T-helper 17 cell (primary cell): ENCODE results near the gene IL19. TPM values are rescaled to one million over a fixed set of nuclear protein-coding genes. Genes with fewer than 3 reads are reported as not detected.
A peak's percentile ranks its signal among the peaks of the same experiment; 100 is the strongest.

Experiments
- ATAC-seq: fragments of 150-1000 bp; cut with Tn5 transposase; 2 replicates; pipeline ENCODE4 v1.10.0; 2021; ENCODE audit warnings: mild to moderate bottlenecking, moderate library complexity
- DNase-seq, 3 donors: peaks; one replicate each; pipeline versions ENCODE4 v3.0.0 to v3.0.0-alpha.2; 2020 to 2021
- H3K9me3 ChIP-seq: one replicate; pipeline ENCODE4 v1.7.0; 2013; ENCODE audit warnings: low read length, mild to moderate bottlenecking; ENCODE audit not compliant: control insufficient read depth, poor library complexity, severe bottlenecking
- H3K27ac Mint-ChIP-seq: one replicate; pipeline ENCODE4 v1.8.0; 2022; ENCODE audit warnings: mild to moderate bottlenecking, moderate library complexity, mixed read lengths
- H3K27me3 Mint-ChIP-seq: one replicate; pipeline ENCODE4 v1.8.0; 2022; ENCODE audit warnings: mixed read lengths
- H3K36me3 Mint-ChIP-seq: one replicate; pipeline ENCODE4 v1.8.0; 2022; ENCODE audit warnings: low read depth, mixed read lengths
- H3K4me1 Mint-ChIP-seq: one replicate; pipeline ENCODE4 v1.8.0; 2022; ENCODE audit warnings: mild to moderate bottlenecking, mixed read lengths
- H3K4me3 Mint-ChIP-seq: one replicate; pipeline ENCODE4 v1.8.0; 2022; ENCODE audit warnings: mild to moderate bottlenecking, moderate library complexity, mixed read lengths
- total RNA-seq, 4 donors: library from RNA in 2 of 4; stranded (reverse) in 2 of 4; gene quantifications; one replicate each; pipeline ENCODE4 v1.2.3 and lab custom pipeline; 2022 to 2026

IL19 gene
- total RNA-seq, 2 donors from 2014 or later = not detected

DNA sequence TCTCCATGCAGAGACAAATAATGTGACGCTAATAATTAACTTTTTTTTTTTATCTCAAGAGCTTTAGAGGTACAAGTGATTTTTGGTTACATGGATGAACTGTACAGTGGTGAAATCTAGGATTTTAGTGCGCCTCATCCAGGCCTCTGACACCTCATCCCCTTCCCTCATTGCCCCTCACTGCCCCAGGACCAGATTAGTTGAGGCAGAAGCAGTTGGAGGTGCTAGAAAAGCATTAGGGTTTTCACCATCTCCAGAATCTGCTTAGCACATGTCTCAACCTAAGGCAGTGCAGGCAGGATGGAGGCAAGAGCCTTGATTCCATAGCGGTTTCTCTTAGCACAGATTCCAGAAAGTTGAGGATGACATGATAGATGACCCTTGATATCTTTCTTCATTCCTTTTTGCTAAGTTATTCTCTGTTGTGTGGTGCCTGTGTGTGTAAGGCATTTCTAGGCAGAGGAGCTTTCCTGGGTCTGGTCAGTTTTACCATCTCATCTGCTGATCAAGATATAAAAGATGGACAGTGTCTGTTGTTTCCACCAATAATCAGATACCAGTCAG, 18.0 kb downstream of the IL19 start:
- Mint-ChIP-seq H3K36me3 (peaks cover 5% of the 10 kb centered on the region), H3K4me3 (no peak overlapping the region), H3K27ac (peak overlapping the region; percentile 27), H3K27me3 (no peaks in the 10 kb centered on the region), H3K4me1 (peaks cover 51% of the 10 kb centered on the region)
- no peak for ATAC-seq
- no peaks in the 10 kb centered on the region for H3K9me3 ChIP-seq
- DNase-seq = no peak

DNA sequence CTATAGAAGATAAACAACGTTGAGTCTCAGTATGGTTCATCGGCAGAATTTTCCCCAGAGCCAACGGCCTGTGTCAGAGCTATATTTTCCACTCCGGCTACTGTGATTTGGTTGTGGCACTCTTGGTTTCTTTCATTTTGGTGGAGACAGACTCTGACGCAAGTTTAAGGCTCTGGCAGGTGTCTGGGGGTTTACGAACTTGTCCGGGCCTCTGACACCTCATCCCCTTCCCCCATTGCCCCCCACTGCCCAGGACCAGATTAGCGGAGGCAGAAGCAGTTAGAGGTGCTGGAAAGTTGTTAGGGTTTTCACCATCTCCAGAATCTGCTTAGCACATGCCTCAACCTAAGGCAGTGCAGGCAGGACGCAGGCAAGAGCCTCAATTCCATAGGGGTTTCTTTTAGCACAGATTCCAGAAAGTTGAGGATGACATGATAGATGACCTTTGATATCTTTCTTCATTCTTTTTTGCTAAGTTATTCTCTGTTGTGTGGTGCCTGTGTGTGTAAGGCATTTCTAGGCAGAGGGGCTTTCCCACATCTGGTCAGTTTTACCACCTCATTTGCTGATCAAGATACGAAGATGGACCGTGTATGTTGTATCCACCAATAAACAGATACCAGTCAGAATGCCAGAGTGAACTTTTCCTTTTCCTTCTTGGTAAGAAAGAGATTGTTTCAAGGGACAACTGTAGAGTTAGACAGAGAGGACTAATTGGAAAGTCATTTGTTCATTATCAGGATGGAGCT, 20.1 kb downstream of the IL19 start:
- Mint-ChIP-seq H3K4me3 (peak overlapping the region; percentile 56), H3K4me1 (peaks cover 40% of the 10 kb centered on the region), H3K27me3 (no peaks in the 10 kb centered on the region), H3K36me3 (peaks cover 3% of the 10 kb centered on the region), H3K27ac (peak overlapping the region; percentile 85)
- DNase-seq (no peak), ATAC-seq (peak; percentile 29)
- no peaks in the 10 kb centered on the region for H3K9me3 ChIP-seq

DNA sequence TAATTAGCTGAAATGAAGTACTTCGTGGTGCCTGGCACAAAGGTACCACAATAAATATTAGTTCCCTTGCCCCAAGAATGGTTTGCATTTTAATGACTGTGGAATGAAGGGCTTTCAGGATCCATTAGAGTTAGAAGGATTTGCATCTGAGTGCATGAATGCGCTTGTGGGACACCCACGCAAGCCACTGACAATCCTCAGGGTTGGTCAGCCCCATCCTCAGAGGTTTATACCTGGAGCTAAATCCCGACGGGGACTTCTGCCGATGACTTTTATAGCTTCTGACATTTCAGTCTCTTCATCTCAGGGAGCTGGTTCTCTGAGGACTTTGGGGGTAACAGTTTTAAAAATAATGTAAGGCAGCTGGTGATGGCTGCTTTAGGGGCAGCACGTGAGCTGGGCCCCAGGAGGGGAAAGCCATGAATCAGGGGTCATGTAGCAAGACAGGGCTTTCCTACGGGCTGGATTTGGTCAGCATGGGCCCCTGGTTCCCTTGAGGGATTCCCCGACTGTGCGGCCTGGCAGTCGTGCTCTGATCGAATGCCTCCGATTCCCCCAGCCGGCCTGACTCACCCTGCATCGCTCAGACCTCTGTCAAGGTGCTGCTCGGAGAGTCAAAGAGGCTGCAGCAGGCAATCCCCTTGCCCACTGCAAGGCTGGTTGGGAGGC, 22.5 kb downstream of the IL19 start:
- ATAC-seq (no peak), DNase-seq (no peak)
- H3K4me1 Mint-ChIP-seq = peaks cover 30% of the 10 kb centered on the region
- H3K27me3 Mint-ChIP-seq = no peaks in the 10 kb centered on the region
- H3K36me3 Mint-ChIP-seq = no peaks in the 10 kb centered on the region
- H3K4me3 Mint-ChIP-seq = no peak overlapping the region
- peak overlapping the region; percentile 85 for H3K27ac Mint-ChIP-seq
- no peaks in the 10 kb centered on the region for H3K9me3 ChIP-seq

DNA sequence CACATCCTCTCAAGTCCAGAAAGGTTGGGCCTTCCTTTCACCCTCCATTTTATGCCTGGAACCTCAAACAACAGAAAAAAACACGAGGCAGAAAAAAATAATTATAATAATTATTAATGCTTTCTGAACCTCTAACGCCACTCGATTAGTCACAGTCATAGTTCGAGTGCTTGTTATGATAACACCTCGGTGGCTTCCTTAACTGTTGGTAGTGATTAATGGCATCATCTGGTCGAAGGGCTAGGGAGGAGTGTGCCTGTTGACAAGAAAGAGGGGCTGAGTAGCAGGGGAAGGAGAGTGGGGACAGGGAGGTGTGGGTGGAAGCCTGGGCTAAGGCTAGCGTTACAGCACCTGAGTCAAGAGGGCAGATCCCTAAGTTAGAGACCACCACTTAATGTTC, 23.0 kb downstream of the IL19 start:
- DNase-seq (no peak), ATAC-seq (no peak)
- Mint-ChIP-seq H3K27ac (peak overlapping the region; percentile 41), H3K4me1 (peaks cover 34% of the 10 kb centered on the region), H3K4me3 (no peak overlapping the region), H3K36me3 (no peaks in the 10 kb centered on the region), H3K27me3 (no peaks in the 10 kb centered on the region)
- H3K9me3 ChIP-seq = no peaks in the 10 kb centered on the region

DNA sequence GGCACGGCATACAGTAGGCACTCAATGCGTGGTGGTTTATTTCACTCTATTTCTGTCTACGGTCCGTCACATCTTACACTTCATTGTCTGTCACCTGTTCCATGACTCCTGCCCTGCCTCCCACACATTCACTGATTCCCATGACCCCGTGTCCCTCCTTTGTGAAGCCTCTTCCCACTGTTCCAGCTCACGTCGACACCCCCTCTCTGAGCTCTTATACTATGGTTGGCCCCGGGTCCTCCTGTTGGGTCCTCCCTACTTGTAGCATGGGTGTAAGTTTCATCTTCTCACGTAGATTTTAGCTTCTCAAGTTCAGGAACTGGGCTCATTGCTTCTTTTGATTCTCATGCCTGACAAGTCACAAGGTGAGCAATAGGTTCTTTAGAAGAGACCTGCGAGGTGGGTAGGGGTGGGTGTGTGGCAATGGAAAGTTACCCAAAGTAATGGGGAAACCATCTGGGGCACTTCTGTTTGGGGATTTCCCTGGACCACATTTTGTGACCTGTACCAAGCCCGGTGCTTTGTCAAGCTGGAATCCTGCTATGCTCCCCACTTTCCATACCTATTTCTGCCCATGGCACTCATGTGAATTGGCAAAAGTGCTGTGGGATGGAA, 23.8 kb downstream of the IL19 start:
- ATAC-seq (peak; percentile 51), DNase-seq (no peak)
- Mint-ChIP-seq H3K4me3 (peak overlapping the region; percentile 39), H3K36me3 (no peaks in the 10 kb centered on the region), H3K27ac (peak overlapping the region; percentile 41), H3K27me3 (no peaks in the 10 kb centered on the region), H3K4me1 (peaks cover 39% of the 10 kb centered on the region)
- H3K9me3 ChIP-seq = no peaks in the 10 kb centered on the region

DNA sequence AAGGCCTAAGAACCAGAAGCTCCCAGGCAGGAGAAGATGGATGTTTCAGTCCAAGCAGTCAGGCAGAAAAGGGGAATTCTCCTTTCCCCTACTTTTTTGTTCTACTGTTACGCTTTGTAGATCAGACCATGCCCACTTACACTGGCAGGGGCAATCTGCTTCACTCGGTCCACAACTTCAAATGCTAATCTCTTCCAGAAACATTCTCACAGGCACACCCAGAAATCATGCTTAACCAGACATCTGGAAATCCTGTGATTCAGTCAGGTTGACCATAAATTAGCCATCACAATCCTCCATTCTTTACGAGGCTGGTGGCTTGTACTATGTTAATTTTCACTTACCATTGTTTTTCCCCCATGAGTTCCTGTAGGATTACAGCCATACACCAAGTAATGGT, 25.5 kb downstream of the IL19 start:
- Mint-ChIP-seq H3K27ac (no peak overlapping the region), H3K36me3 (no peaks in the 10 kb centered on the region), H3K27me3 (no peaks in the 10 kb centered on the region), H3K4me3 (no peak overlapping the region), H3K4me1 (peaks cover 35% of the 10 kb centered on the region)
- no peak for ATAC-seq
- no peaks in the 10 kb centered on the region for H3K9me3 ChIP-seq
- DNase-seq = no peak

DNA sequence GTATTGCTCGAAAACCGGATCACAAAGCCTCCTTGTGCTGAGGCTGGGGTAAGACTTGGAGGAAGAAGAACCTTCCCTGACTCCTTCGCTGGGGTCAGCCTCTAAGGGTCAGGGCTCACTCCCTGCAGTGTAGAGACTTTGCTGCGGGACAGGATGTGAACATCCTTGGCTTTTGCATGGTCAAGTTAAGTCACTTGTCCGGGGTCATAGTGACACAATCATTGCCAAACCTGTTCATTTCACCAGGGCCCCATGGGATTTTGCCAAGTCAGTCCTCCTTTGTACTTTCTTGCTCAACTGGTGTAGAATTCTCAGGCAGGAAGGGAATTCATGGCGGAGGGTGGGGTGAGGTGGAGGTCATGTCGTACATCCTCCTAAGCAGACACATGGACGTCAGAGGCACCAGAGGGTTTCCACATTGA, 26.4 kb downstream of the IL19 start:
- ATAC-seq (no peak), DNase-seq (no peak)
- Mint-ChIP-seq H3K36me3 (no peaks in the 10 kb centered on the region), H3K4me3 (no peak overlapping the region), H3K4me1 (peaks cover 32% of the 10 kb centered on the region), H3K27me3 (no peaks in the 10 kb centered on the region), H3K27ac (no peak overlapping the region)
- H3K9me3 ChIP-seq = no peaks in the 10 kb centered on the region

DNA sequence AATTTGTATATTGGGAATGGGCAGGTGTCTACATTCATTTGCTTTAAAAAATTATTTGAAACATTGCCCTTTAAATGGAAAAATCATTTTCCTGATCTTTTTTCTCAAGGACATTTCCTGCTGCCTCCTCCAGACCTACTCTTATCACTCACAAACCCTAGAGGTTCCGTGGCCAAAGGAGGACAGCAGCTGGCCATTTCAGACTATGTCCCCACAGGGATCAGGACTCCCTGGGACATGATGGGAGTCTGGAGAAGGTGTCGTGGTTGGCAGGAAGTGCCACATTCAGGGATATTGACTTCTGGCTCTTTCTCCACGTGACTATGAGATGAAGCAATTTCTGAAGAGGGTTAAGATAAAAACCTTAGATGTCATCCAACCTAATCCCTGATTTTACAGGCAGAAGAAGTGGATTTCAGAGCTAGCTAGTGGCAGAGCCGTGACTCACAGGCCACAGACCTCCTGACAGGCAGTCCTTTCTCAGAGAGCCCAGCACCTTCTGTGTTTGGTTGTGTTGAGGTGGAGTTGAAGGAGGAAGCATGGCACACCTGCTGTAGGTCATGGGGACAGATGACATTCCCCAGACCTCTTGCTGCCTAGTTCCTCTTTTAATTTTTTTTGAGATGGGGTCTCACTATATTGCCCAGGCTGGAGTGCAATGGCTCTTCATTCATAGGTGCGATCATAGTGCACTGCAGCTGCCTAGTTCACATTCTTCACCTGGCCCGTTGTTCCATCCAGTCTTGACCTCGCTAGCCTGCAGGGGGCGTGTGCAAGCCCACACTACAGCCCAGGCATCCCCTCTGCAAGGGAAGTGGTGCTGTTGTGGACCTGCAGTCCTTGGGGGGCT, 27.2 kb downstream of the IL19 start:
- peak overlapping the region; percentile 97 for H3K27ac Mint-ChIP-seq
- no peaks in the 10 kb centered on the region for H3K36me3 Mint-ChIP-seq
- H3K4me3 Mint-ChIP-seq = no peak overlapping the region
- peak; percentile 29 for ATAC-seq
- H3K27me3 Mint-ChIP-seq = no peaks in the 10 kb centered on the region
- H3K4me1 Mint-ChIP-seq = peaks cover 33% of the 10 kb centered on the region
- H3K9me3 ChIP-seq = no peaks in the 10 kb centered on the region
- no peak for DNase-seq

DNA sequence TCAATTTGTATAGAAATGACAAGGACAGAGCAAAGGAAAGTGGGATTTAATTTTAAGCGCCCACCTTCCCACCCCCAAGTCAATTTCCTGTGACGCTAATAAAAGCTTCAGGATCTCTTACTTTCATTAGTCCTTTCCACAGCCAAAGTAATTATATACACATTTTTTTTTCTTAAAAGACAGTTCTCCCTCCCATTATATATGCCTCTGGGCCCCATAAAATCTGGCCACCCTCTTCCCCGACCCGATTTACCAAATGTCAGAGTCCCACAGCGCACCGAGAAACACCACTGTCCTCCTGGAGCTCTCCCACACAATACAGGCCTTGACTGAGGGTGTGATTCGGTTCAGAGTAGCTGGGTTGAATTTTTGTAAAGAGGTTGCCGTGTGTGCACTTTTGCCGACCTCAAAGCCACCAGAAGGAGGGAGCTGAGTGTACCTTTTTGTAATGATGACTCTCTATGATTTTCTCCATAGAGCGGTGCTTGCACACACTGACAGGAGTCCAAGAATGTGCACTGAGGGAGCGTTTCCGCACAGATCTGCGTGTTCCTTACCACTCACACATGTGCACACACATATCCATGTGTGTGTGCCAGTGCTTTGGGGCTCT, 27.9 kb downstream of the IL19 start:
- Mint-ChIP-seq H3K36me3 (no peaks in the 10 kb centered on the region), H3K27me3 (no peaks in the 10 kb centered on the region), H3K27ac (peak overlapping the region; percentile 97), H3K4me1 (peaks cover 40% of the 10 kb centered on the region), H3K4me3 (no peak overlapping the region)
- H3K9me3 ChIP-seq = no peaks in the 10 kb centered on the region
- ATAC-seq = no peak
- DNase-seq = no peak

DNA sequence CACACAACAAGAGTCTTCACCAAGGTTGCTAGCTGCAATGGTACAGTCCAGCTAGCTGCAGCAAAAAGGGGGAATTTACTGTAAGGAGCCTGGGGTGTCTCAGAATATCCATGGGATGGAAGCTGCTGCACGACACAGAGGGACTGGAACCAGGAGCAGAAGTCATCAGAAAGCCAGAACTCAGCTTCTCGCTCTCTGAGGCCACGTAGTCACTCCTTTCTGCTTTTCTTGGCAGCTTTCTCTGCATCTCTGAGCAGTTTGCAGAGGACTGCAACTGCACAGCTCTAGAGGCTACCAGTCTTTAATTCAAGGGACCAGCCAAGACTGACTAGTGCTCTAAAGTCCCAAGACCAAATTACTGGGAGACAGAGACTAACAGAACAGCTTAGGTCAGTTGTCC, 28.7 kb downstream of the IL19 start:
- Mint-ChIP-seq H3K27me3 (no peaks in the 10 kb centered on the region), H3K4me3 (no peak overlapping the region), H3K36me3 (no peaks in the 10 kb centered on the region), H3K4me1 (peaks cover 45% of the 10 kb centered on the region), H3K27ac (peak overlapping the region; percentile 97)
- DNase-seq (no peak), ATAC-seq (no peak)
- no peaks in the 10 kb centered on the region for H3K9me3 ChIP-seq

DNA sequence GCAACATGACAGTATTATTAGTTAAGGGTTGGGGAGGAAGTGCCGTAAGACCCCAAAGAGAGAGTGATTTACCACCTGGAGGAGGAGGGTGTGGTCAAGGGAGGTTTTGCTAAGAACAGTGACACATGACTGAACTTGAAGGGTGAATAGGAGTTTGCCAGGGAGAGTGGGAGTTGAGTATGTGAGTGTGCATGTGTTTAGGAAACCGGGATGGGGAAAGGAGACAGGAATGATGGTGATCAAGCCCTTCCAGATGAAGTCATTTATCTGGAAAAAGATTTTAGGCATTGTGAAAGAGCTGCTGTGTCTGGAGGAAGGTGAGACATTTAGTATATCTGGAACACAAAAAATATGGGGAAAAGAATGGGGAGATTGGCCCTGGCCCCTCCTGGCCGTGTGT, 29.8 kb downstream of the IL19 start:
- H3K36me3 Mint-ChIP-seq = no peaks in the 10 kb centered on the region
- H3K27ac Mint-ChIP-seq = peak overlapping the region; percentile 97
- no peaks in the 10 kb centered on the region for H3K9me3 ChIP-seq
- H3K4me1 Mint-ChIP-seq = peaks cover 50% of the 10 kb centered on the region
- no peak for DNase-seq
- no peaks in the 10 kb centered on the region for H3K27me3 Mint-ChIP-seq
- peak overlapping the region; percentile 3 for H3K4me3 Mint-ChIP-seq
- ATAC-seq = no peak

DNA sequence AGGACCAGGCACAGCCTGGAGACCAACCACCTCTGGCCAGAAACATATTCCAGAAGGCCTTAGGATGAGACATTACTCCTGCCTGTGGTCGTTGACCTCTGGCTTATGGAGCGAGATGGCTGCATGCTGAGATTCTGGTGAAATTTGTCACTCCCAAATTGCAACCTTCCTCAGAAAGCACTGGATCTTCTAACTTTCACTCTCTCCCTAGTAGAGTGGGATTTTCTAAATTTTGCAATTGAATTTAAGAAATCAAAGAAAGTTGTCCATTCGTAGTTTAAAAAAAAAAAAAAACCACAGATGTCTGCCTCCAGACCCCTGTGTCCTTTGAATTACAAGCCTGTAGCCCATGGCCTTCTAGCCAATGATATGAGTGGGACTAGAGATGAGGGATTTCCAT, 30.3 kb downstream of the IL19 start:
- no peak for ATAC-seq
- H3K27me3 Mint-ChIP-seq = no peaks in the 10 kb centered on the region

More for the DNA sequence above, 30.3 kb downstream of the IL19 start:
- no peak for DNase-seq
- no peaks in the 10 kb centered on the region for H3K9me3 ChIP-seq
- H3K4me1 Mint-ChIP-seq = peaks cover 51% of the 10 kb centered on the region
- no peak overlapping the region for H3K4me3 Mint-ChIP-seq
- H3K36me3 Mint-ChIP-seq = no peaks in the 10 kb centered on the region
- H3K27ac Mint-ChIP-seq = peak overlapping the region; percentile 97
